IPS DF 4.7 (cell line): Measurements from ENCODE around the gene OR9G4.

Source experiments
- DNase-seq: peaks from one replicate; pipeline ENCODE4 v3.0.0-alpha.2; 2013; ENCODE audit warnings: low spot score; ENCODE audit errors: extremely low read depth

The OR9G4 gene

DNA sequence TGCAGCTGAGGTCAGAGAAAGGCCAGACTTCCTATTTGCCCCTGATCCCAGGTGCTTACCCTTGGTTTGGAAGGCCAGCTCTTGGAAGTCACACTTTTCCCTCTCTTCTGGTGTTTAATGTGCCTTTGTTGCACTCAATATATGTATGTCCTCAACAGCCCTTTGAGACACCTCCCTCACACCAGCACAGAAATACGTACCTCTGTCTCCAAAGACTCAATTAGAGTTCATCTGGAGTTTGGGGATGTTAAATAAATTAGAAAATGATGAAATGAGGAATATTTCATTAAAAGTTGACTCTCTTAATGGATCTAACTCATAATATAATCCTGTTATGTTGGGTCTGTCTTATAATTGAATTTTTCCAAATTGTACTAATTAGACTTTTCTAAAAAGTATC lies at the start of gene OR9G4:
OR9G4 (minus strand) TSS at position 101 of the 400 bp plus-strand sequence. CDS start 4,931 bp downstream, outside the sequence.
- no peak for DNase-seq

DNA sequence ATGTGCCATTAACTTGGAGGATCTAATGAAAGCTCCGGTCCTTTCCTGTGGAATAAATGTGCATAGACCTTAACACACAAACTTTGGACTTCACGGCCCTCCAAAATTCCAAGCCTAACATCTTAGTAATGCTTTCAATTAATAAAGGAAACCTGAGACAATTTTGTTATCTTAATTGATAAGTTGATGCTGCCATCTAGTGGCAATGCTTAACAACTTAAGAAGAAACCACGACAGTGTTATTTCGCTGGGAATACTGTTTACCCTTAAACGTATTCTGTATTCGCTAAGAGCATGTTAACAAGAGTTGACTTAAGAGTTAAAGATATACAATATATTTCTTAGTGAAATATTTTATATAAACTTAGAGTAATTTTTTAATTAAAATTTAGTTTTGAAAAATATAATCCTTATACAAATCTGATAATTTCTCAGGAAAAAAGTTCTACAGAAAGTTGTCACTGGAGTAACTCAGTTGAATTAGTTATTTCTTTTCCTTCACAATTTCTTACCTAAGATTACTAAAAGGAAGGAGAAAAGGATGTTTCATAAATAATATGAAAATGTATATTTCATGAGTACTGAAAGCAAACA lies 35.0 kb upstream of the OR9G4 start:
- peak; percentile 19 for DNase-seq

- no peak for DNase-seq
Observed at GRCh38 chr11:56782167-56782847, 33.8 kb upstream of the OR9G4 start.

GRCh38 chr11:56776809-56777208 lies 28.3 kb upstream of the OR9G4 start:
- no peak for DNase-seq

- no peak for DNase-seq
Observed at GRCh38 chr11:56764976-56765375, 16.5 kb upstream of the OR9G4 start.

DNA sequence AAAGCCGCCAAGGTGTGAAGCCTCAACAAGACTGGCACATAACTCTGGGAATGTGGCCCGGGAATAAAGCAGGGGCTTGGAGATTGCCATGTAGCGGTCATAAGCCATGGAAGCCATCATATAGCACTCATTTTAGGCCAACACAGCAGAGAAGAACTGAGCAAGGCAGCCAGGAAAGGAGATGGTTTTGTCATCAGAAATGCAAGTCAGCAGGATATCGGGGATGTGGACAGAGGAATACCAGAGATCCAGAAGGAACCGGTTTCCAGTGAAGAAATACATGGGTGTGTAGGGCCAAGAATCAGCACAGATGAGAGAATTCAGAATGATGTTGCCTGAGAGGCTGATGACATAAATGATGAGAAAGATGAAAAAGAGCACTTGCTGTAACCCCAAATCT lies 3.0 kb upstream of the OR9G4 start:
- DNase-seq = no peak

GRCh38 chr11:56750190-56750589 lies 1.7 kb upstream of the OR9G4 start:
- no peak for DNase-seq

DNA sequence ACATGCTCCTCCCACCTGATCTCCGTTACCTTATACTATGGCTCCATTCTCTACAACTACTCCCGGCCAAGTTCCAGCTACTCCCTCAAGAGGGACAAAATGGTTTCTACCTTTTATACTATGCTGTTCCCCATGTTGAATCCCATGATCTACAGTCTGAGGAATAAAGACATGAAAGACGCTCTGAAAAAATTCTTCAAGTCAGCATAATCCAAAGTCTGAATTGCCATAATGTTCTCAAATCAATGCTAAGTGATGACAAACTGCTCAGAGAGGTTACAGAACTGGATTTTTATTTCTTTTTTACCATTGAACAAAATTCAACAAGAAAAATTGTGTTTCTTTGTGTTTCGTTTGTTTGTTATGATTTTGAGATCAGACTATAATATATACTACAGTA lies 7.6 kb downstream of the OR9G4 start:
- DNase-seq = no peak

DNA sequence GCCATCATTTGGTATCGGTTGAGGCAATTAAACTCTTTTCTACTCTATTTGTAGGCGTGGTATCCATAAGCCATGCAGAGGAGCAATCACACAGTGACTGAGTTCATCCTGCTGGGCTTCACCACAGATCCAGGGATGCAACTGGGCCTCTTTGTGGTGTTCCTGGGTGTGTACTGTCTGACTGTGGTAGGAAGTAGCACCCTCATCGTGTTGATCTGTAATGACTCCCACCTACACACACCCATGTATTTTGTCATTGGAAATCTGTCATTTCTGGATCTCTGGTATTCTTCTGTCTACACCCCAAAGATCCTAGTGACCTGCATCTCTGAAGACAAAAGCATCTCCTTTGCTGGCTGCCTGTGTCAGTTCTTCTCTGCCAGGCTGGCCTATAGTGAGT lies 8.4 kb downstream of the OR9G4 start:
- DNase-seq = no peak

GRCh38 chr11:56720513-56720912 lies 28.0 kb downstream of the OR9G4 start:
- DNase-seq = no peak

- no peak for DNase-seq
Observed at GRCh38 chr11:56716379-56716854, 32.1 kb downstream of the OR9G4 start.

DNA sequence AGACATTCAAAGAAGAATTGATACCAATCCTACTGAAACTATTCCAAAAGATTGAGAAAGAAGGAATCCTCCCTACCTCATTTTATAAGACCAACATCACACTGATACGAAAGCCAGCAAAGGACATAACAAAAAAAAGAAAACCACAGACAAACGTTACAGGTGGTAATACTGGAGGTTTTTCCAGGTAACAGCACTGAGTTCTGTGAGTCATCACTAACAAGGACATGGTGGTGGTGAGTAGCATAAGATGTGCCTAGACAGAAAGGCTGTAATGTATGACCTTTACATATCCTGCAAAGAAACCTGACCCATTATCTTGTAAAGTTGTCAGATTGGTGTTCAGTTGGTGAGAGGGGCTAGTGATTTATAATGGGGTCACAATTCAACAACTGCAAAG lies 34.3 kb downstream of the OR9G4 start:
- no peak for DNase-seq

DNA sequence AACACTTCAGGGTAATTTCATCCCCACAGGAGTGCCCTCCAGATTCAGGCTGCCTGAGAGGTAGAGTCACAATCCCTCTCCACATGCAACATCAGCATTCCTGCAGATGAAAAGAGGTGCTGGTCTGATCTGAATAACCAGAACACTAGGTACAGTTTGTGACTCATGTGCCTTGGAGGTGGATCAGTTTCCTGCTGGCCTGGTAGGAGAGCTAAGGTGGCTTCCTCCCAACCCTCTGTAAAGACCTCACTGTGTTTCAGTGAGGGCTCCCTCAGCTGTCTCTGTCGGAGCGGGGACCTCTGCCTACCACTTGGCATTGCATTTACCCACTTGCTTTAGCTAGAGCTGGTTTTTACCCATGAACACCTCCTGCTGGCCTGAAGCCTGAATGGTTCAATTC lies 42.0 kb downstream of the OR9G4 start:
- no peak for DNase-seq

GRCh38 chr11:56705784-56706396 lies 42.6 kb downstream of the OR9G4 start:
- DNase-seq = no peak

DNA sequence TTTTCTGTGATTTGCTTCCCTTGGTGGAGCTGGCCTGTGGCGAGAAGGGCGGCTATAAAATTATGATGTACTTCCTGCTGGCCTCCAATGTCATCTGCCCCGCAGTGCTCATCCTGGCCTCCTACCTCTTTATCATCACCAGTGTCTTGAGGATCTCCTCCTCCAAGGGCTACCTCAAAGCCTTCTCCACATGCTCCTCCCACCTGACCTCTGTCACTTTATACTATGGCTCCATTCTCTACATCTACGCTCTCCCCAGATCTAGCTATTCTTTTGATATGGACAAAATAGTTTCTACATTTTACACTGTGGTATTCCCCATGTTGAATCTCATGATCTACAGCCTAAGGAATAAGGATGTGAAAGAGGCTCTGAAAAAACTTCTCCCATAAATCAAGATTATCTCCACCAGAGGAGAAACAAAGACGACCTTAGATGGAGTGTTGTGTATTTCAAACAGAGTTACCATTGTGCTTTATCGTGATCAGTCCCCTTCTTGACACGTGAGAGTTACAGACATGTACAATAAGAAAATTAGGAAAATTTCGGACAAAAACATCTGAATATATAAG lies 47.5 kb downstream of the OR9G4 start:
- no peak for DNase-seq

- DNase-seq = no peak
Observed at GRCh38 chr11:56700242-56700913, 48.1 kb downstream of the OR9G4 start.

GRCh38 chr11:56698795-56699194 lies 49.7 kb downstream of the OR9G4 start, which contains the start of gene OR9G1:
Gene OR9G1, plus strand, starts transcription at chr11:56699095. Its CDS starts 1,293 bp downstream, at chr11:56700388.
- DNase-seq = no peak

- no peak for DNase-seq
Observed at GRCh38 chr11:56693428-56693827, 55.1 kb downstream of the OR9G4 start.
